Parathyroid adenoma (tissue), 2 donors: Measurements from ENCODE around the gene CCL4.
"Not testable (repeated sequence)": the region's sequence is repeated elsewhere in the genome, so short reads cannot be mapped to it uniquely, and the experiment has no call there.

Experiments
- H2AFZ ChIP-seq: fragments of 300-600 bp; sonication (generic); one replicate; pipeline ENCODE4 v1.7.0; 2017; ENCODE audit warnings: antibody characterized with exemption, mild to moderate bottlenecking
- H3K27ac ChIP-seq: fragments of 300-600 bp; sonication (generic); one replicate; pipeline ENCODE4 v1.7.0; 2017
- H3K27me3 ChIP-seq: fragments of 300-600 bp; sonication (generic); one replicate; pipeline ENCODE4 v1.7.0; 2017; ENCODE audit warnings: low read length; ENCODE audit not compliant: control insufficient read depth, insufficient read depth
- H3K36me3 ChIP-seq: fragments of 300-600 bp; sonication (generic); one replicate; pipeline ENCODE4 v1.7.0; 2017; ENCODE audit warnings: low read length; ENCODE audit not compliant: control insufficient read depth, insufficient read depth
- H3K4me1 ChIP-seq: fragments of 300-600 bp; sonication (generic); one replicate; pipeline ENCODE4 v1.7.0; 2017; ENCODE audit warnings: control low read depth
- H3K4me2 ChIP-seq: fragments of 300-600 bp; sonication (generic); one replicate; pipeline ENCODE4 v1.7.0; 2017; ENCODE audit warnings: low read length
- H3K4me3 ChIP-seq: fragments of 300-600 bp; sonication (generic); one replicate; pipeline ENCODE4 v1.7.0; 2017; ENCODE audit warnings: low read depth, low read length
- H3K79me2 ChIP-seq: fragments of 300-600 bp; sonication (generic); one replicate; pipeline ENCODE4 v1.7.0; 2017; ENCODE audit warnings: control low read depth
- H3K9ac ChIP-seq: fragments of 300-600 bp; sonication (generic); one replicate; pipeline ENCODE4 v1.7.0; 2017; ENCODE audit warnings: mild to moderate bottlenecking
- H3K9me3 ChIP-seq: fragments of 300-600 bp; sonication (generic); one replicate; pipeline ENCODE4 v1.7.0; 2017; ENCODE audit warnings: low read length; ENCODE audit not compliant: control insufficient read depth
- CTCF ChIP-seq: fragments of 300-600 bp; sonication (generic); IDR thresholded peaks from one replicate; pipeline ENCODE4 v1.7.0; 2017; ENCODE audit warnings: antibody characterized with exemption, mild to moderate bottlenecking
- donor health status: primary hyperparathyroidism.

CCL4 gene

GRCh38 chr17:36094232-36094631, 9.4 kb upstream of the CCL4 start:
- TF ChIP-seq CTCF, result no peak
- no peak overlapping the region for H3K27ac ChIP-seq
- H2AFZ ChIP-seq, result no peak overlapping the region
- H3K9ac ChIP-seq, result no peak overlapping the region
- no peaks in the 10 kb centered on the region for H3K36me3 ChIP-seq
- peaks cover 3% of the 10 kb centered on the region for H3K4me1 ChIP-seq
- H3K9me3 ChIP-seq, result no peaks in the 10 kb centered on the region
- no peak overlapping the region for H3K4me2 ChIP-seq
- no peaks in the 10 kb centered on the region for H3K27me3 ChIP-seq
- no peaks in the 10 kb centered on the region for H3K79me2 ChIP-seq
- H3K4me3 ChIP-seq, result no peak overlapping the region

- no peaks in the 10 kb centered on the region for H3K9me3 ChIP-seq
- H2AFZ ChIP-seq, result no peak overlapping the region
- no peak overlapping the region for H3K4me2 ChIP-seq
- H3K4me3 ChIP-seq, result no peak overlapping the region
- no peak overlapping the region for H3K27ac ChIP-seq
- H3K27me3 ChIP-seq, result no peaks in the 10 kb centered on the region
- peaks cover 3% of the 10 kb centered on the region for H3K4me1 ChIP-seq
- no peak for TF ChIP-seq CTCF
- H3K36me3 ChIP-seq, result no peaks in the 10 kb centered on the region
- H3K9ac ChIP-seq, result no peak overlapping the region
- H3K79me2 ChIP-seq, result no peaks in the 10 kb centered on the region
These were observed 8.9 kb upstream of the CCL4 start for GRCh38 chr17:36094746-36095145.

GRCh38 chr17:36095992-36096391, 7.6 kb upstream of the CCL4 start:
- Histone ChIP-seq H3K4me3 (no peak overlapping the region), H3K4me2 (no peak overlapping the region), H3K36me3 (no peaks in the 10 kb centered on the region), H3K27me3 (no peaks in the 10 kb centered on the region), H3K9me3 (no peaks in the 10 kb centered on the region), H2AFZ (no peak overlapping the region), H3K9ac (no peak overlapping the region), H3K4me1 (peaks cover 3% of the 10 kb centered on the region), H3K27ac (no peak overlapping the region), H3K79me2 (no peaks in the 10 kb centered on the region)
- TF ChIP-seq CTCF, result no peak

GRCh38 chr17:36099004-36099403, 4.6 kb upstream of the CCL4 start:
- H3K9me3 ChIP-seq, H3K4me1 ChIP-seq, H3K4me2 ChIP-seq, H3K27ac ChIP-seq, H3K9ac ChIP-seq, H3K79me2 ChIP-seq, H2AFZ ChIP-seq, H3K36me3 ChIP-seq, H3K27me3 ChIP-seq, H3K4me3 ChIP-seq: not testable (repeated sequence)

GRCh38 chr17:36104246-36104645, 619 bp downstream of the CCL4 start:
- not testable (repeated sequence) for H3K27me3 ChIP-seq, H3K9ac ChIP-seq, H3K36me3 ChIP-seq, H3K27ac ChIP-seq, H3K9me3 ChIP-seq, H3K79me2 ChIP-seq, H3K4me3 ChIP-seq, H3K4me1 ChIP-seq, H2AFZ ChIP-seq, H3K4me2 ChIP-seq

- H3K27me3 ChIP-seq, result no peaks in the 10 kb centered on the region
- H3K9me3 ChIP-seq, result no peaks in the 10 kb centered on the region
- H3K27ac ChIP-seq, result no peak overlapping the region
- no peak overlapping the region for H3K4me2 ChIP-seq
- no peak overlapping the region for H3K9ac ChIP-seq
- no peaks in the 10 kb centered on the region for H3K79me2 ChIP-seq
- H3K36me3 ChIP-seq, result no peaks in the 10 kb centered on the region
- H2AFZ ChIP-seq, result no peak overlapping the region
- no peak for TF ChIP-seq CTCF
- no peaks in the 10 kb centered on the region for H3K4me1 ChIP-seq
- no peak overlapping the region for H3K4me3 ChIP-seq
These were observed 1.1 kb downstream of the CCL4 start for GRCh38 chr17:36104701-36105181.
